HepG2 (cell line): Measurements from ENCODE around the gene GABRA1. TPM values are rescaled to one million over a fixed set of nuclear protein-coding genes. Genes with fewer than 3 reads are reported as not detected.

ENCODE experiments used
- ATAC-seq: fragments of 200-7000 bp; cut with Tn5 transposase; 3 replicates; pipeline ENCODE4 v1.9.1; 2020; ENCODE audit warnings: mild to moderate bottlenecking, moderate library complexity
- BruUV-seq: library from RNA; stranded (reverse); fragments of 400-500 nt; replicated peaks from 2 replicates; lab custom pipeline; 2021; lab: Mats Ljungman, UMichigan
- CTCF ChIA-PET: fragments of 300-600 bp; formaldehyde crosslinking; extraction: SDS; loops from one replicate; lab custom pipeline; 2021; ENCODE audit warnings: low total read pairs, inconsistent platforms, low intra/inter-chr PET ratio; lab: Yijun Ruan, JAX
- POLR2A ChIA-PET: fragments of 350-600 bp; sonication (Branson Sonifier 250); formaldehyde crosslinking; loops from one replicate; lab custom pipeline; 2020; ENCODE audit warnings: antibody characterized with exemption, inconsistent platforms; lab: Yijun Ruan, JAX
- DNase-seq: peaks from one replicate; pipeline ENCODE4 v3.0.0-alpha.2; 2015; ENCODE audit warnings: low spot score
- FAIRE-seq: peaks from 3 replicates; lab custom pipeline; 2011; peaks lifted over from hg19 to GRCh38; lab: Jason Lieb, UNC
- H2AFZ ChIP-seq: one replicate; pipeline ENCODE4 v1.6.1; 2011; ENCODE audit warnings: low read length, inconsistent platforms
- H3K27ac ChIP-seq: fragments of 300-600 bp; 3 replicates; pipeline ENCODE4 v1.8.0; 2011; ENCODE audit warnings: mixed run types, mild to moderate bottlenecking, mixed read lengths, low read length, inconsistent platforms; ENCODE audit not compliant: insufficient read depth; ENCODE audit errors: extremely low read length
- H3K27me3 ChIP-seq, 2 experiments: fragments of 200-600 bp in 1 of 2; 2 replicates in 1 of 2; 3 replicates in 1 of 2; pipeline versions ENCODE4 v1.6.0 to v1.8.0; 2011; ENCODE audit warnings: low read length in 2 of 2, mild to moderate bottlenecking in 2 of 2, moderate library complexity in 2 of 2, inconsistent platforms in 1 of 2; ENCODE audit not compliant: insufficient read depth in 2 of 2, control insufficient read depth in 1 of 2
- H3K36me3 ChIP-seq, 2 experiments: fragments of 200-600 bp in 1 of 2; replicated peaks in 1 of 2; 2 replicates in 1 of 2; 3 replicates in 1 of 2; pipeline versions ENCODE4 v1.5.1 to v1.8.0; 2011; ENCODE audit warnings: low read length in 2 of 2, inconsistent platforms in 1 of 2; ENCODE audit not compliant: insufficient read depth in 2 of 2, control insufficient read depth in 1 of 2
- H3K4me1 ChIP-seq: 2 replicates; pipeline ENCODE4 v1.5.1; 2012; ENCODE audit warnings: low read length, inconsistent platforms; ENCODE audit not compliant: insufficient read depth
- H3K4me2 ChIP-seq: 2 replicates; pipeline ENCODE4 v1.6.0; 2011; ENCODE audit warnings: low read depth, low read length, inconsistent platforms
- H3K4me3 ChIP-seq, 3 experiments: fragments of 200-600 bp in 1 of 3; sonication (generic), shearing (Covaris generic) in 1 of 3; replicated peaks in 1 of 3; 2 replicates each; pipeline ENCODE4 v1.5.1; 2011 to 2016; ENCODE audit warnings: low read length in 3 of 3, inconsistent platforms in 2 of 3, low read depth in 2 of 3, mild to moderate bottlenecking in 2 of 3, control low read depth in 1 of 3, mixed read lengths in 1 of 3; ENCODE audit not compliant: insufficient read depth in 1 of 3
- H3K79me2 ChIP-seq: one replicate; pipeline ENCODE4 v1.6.1; 2011; ENCODE audit warnings: low read length, inconsistent platforms; ENCODE audit not compliant: insufficient read depth
- H3K9ac ChIP-seq: 2 replicates; pipeline ENCODE4 v1.6.0; 2011; ENCODE audit warnings: mild to moderate bottlenecking, low read depth, low read length, inconsistent platforms; ENCODE audit not compliant: insufficient read depth
- H3K9me3 ChIP-seq: 2 replicates; pipeline ENCODE4 v1.5.1; 2012; ENCODE audit warnings: mild to moderate bottlenecking, low read length
- H4K20me1 ChIP-seq: 2 replicates; pipeline ENCODE4 v1.6.0; 2011; ENCODE audit warnings: inconsistent platforms, mild to moderate bottlenecking, low read length, moderate library complexity; ENCODE audit not compliant: insufficient read depth
- AGO2 ChIP-seq: fragments of 200-400 bp; formaldehyde crosslinking; optimal IDR thresholded peaks from 2 replicates; pipeline ENCODE3; 2017; ENCODE audit warnings: mild to moderate bottlenecking, low read depth, low read length, moderate library complexity
- ARNTL ChIP-seq: sonication (generic); formaldehyde crosslinking; IDR thresholded peaks from 2 replicates; pipeline ENCODE4 v1.4.0; 2020; ENCODE audit warnings: mild to moderate bottlenecking, missing genetic modification reagents
- HNF1B ChIP-seq: sonication (generic); formaldehyde crosslinking; IDR thresholded peaks from 2 replicates; pipeline ENCODE4 v1.5.1; 2020; ENCODE audit warnings: mild to moderate bottlenecking, moderate library complexity, missing genetic modification reagents
- MIER2 ChIP-seq: IDR thresholded peaks from 2 replicates; pipeline ENCODE4 v1.6.1; 2016; ENCODE audit warnings: missing biosample characterization, missing genetic modification reagents
- NR0B2 ChIP-seq: sonication (generic); formaldehyde crosslinking; IDR thresholded peaks from 2 replicates; pipeline ENCODE4 v1.4.0; 2020; ENCODE audit warnings: mild to moderate bottlenecking, missing genetic modification reagents
- REST ChIP-seq, 2 experiments: IDR thresholded peaks; 2 replicates each; pipeline ENCODE4 v1.6.1; 2011 to 2012; ENCODE audit warnings: low read length in 2 of 2, borderline replicate concordance in 1 of 2, low read depth in 1 of 2, mild to moderate bottlenecking in 1 of 2, moderate library complexity in 1 of 2
- ZNF256 ChIP-seq: sonication (generic); formaldehyde crosslinking; conservative IDR thresholded peaks from 2 replicates; pipeline ENCODE4 v1.4.0; 2020; ENCODE audit warnings: missing genetic modification reagents
- ZNF703 ChIP-seq: sonication (generic); formaldehyde crosslinking; IDR thresholded peaks from 2 replicates; pipeline ENCODE4 v1.5.1; 2020; ENCODE audit warnings: missing genetic modification reagents, mild to moderate bottlenecking, moderate library complexity, borderline replicate concordance
- ZNF850 ChIP-seq: sonication (generic); formaldehyde crosslinking; conservative IDR thresholded peaks from 2 replicates; pipeline ENCODE4 v1.9.0; 2021; ENCODE audit warnings: mild to moderate bottlenecking, missing genetic modification reagents
- WGBS: methylation state at CpG from one replicate; pipeline ENCODE4 v1.1.6; 2017; ENCODE audit warnings: low lambda C conversion rate; 5-methylcytosine and 5-hydroxymethylcytosine counted together
- in situ Hi-C: cut with HindIII; loops from 2 replicates; pipeline ENCODE4 v1.10.0; 2017; ENCODE audit warnings: low pct_unique_long_range_greater_than_20kb; ENCODE audit not compliant: extremely low pct_ligation_motif_present
- intact Hi-C: fragments of 100-400 bp; cut with micrococcal nuclease; formaldehyde crosslinking; loops from one replicate; pipeline ENCODE4 v1.10.0; 2022; ENCODE audit not compliant: unreplicated experiment
- polyA plus RNA-seq, 8 experiments: library from polyadenylated mRNA; depleted of rRNA in 3 of 8; stranded (reverse) in 7 of 8; unstranded in 1 of 8; fragments of >200 nt; fragmentation: Illumina TruSeq in 4 of 8; extraction: Trizol in 4 of 8; gene quantifications; 2 replicates each; pipeline versions ENCODE4 v1.2.1 to v1.2.3, GENCODE V29; 2011 to 2016; ENCODE audit warnings: low read depth in 4 of 8, missing spikeins in 1 of 8, mixed read lengths in 1 of 8; ENCODE audit not compliant: insufficient read depth in 1 of 8
- total RNA-seq, 5 experiments: library from RNA; depleted of rRNA; stranded (reverse); fragments of >200 nt; fragmentation: Illumina TruSeq; extraction: Trizol; gene quantifications; 2 replicates each; pipeline ENCODE4 v1.2.3, GENCODE V29; 2016; ENCODE audit warnings: low read depth in 1 of 5

Gene GABRA1
- total and polyA plus RNA-seq, 2 of the 13 experiments (the other 11 are each of a cell fraction or from before 2014, with no cell fraction given) = not detected

- Histone ChIP-seq H3K9ac (no peak overlapping the region), H4K20me1 (no peaks in the 10 kb centered on the region), H3K36me3 (no peaks in the 10 kb centered on the region), H3K27me3 (no peaks in the 10 kb centered on the region), H3K4me2 (no peak overlapping the region), H3K9me3 (no peaks in the 10 kb centered on the region), H3K4me3 (no peak overlapping the region), H3K79me2 (no peaks in the 10 kb centered on the region), H3K27ac (no peak overlapping the region), H2AFZ (no peak overlapping the region), H3K4me1 (no peaks in the 10 kb centered on the region)
- 24% methylated on average over 5 of the region's 5 CpGs for WGBS
- intact Hi-C loops (no loop called here), in situ Hi-C loops (no loop called here)
- ChIA-PET CTCF (no interaction called here), POLR2A (no interaction called here)
- FAIRE-seq (no peak), DNase-seq (no peak), ATAC-seq (no peak)
- TF ChIP-seq REST (IDR thresholded peaks at IDR 0.05; ENCODE audit: borderline replicate concordance in 1 of 2, low read depth in 1 of 2, low read length in 2 of 2) (peak; percentile 31 to 90), MIER2 (CRISPR knock-in tag) (peak; percentile 90), NR0B2 (no peak)
- no TSS peak for BruUV-seq
These were observed 1.2 kb upstream of the GABRA1 start for GRCh38 chr5:161846746-161847145.

GRCh38 chr5:161847447-161847846 is 473 bp upstream of the GABRA1 start:
- no peak overlapping the region for H3K9ac ChIP-seq
- H4K20me1 ChIP-seq = no peaks in the 10 kb centered on the region
- H3K9me3 ChIP-seq = no peaks in the 10 kb centered on the region
- no peaks in the 10 kb centered on the region for H3K4me1 ChIP-seq
- DNase-seq (no peak), ATAC-seq (no peak), FAIRE-seq (no peak)
- ChIA-PET POLR2A (no interaction called here), CTCF (no interaction called here)
- WGBS = 28% methylated on average over 12 of the region's 12 CpGs
- intact Hi-C loops (no loop called here), in situ Hi-C loops (no loop called here)
- H3K4me3 ChIP-seq = no peak overlapping the region
- H3K36me3 ChIP-seq = no peaks in the 10 kb centered on the region
- BruUV-seq = no TSS peak
- H3K4me2 ChIP-seq = no peak overlapping the region
- H3K27me3 ChIP-seq = no peaks in the 10 kb centered on the region
- no peaks in the 10 kb centered on the region for H3K79me2 ChIP-seq
- H3K27ac ChIP-seq = no peak overlapping the region
- no peak overlapping the region for H2AFZ ChIP-seq
- TF ChIP-seq ZNF703 (CRISPR knock-in tag) (no peak), ZNF850 (CRISPR knock-in tag) (no peak), ARNTL (CRISPR knock-in tag) (no peak), ZNF256 (CRISPR knock-in tag) (no peak), HNF1B (CRISPR knock-in tag) (no peak), AGO2 (no peak)
